GM12865 (cell line): ENCODE data around the gene LHCGR.
A peak's percentile ranks its signal among the peaks of the same experiment; 100 is the strongest.
"Not testable (repeated sequence)": the region's sequence is repeated elsewhere in the genome, so short reads cannot be mapped to it uniquely, and the experiment has no call there.

Source experiments
- DNase-seq: peaks from one replicate; pipeline ENCODE4 v3.0.0; 2010; ENCODE audit warnings: low read depth
- H3K4me3 ChIP-seq: 2 replicates; pipeline ENCODE4 v1.5.1; 2011; ENCODE audit warnings: mild to moderate bottlenecking, low read depth, low read length, control low read depth
- TF ChIP-seq, protein P1 (sequence below): IDR thresholded peaks from 2 replicates; pipeline ENCODE4 v1.5.1; 2011; ENCODE audit warnings: low read length, control low read depth, low read depth, inconsistent platforms; ENCODE audit not compliant: insufficient read depth; ENCODE audit errors: missing control alignments

Gene LHCGR

DNA sequence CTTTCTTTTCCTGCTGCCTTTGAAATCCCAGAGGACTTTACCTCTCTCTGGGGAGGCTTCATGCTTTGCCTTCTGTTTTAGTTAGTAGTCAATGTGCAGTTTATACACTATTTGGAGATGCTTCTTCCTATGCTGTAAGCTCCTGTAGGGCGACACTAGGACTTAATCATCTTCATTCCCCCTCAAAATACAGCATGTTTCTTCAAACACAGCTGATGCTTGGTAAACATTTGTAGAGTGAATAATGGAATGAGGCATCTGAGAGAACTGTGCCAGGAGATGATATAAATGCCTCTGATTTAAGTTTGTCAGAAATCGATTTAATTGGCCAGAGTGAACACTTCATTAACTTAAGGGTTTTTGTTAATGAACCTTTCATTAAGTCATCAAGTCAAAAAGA is 43.4 kb downstream of the LHCGR start:
- H3K4me3 ChIP-seq, result no peak overlapping the region
- TF ChIP-seq, protein P1, sequence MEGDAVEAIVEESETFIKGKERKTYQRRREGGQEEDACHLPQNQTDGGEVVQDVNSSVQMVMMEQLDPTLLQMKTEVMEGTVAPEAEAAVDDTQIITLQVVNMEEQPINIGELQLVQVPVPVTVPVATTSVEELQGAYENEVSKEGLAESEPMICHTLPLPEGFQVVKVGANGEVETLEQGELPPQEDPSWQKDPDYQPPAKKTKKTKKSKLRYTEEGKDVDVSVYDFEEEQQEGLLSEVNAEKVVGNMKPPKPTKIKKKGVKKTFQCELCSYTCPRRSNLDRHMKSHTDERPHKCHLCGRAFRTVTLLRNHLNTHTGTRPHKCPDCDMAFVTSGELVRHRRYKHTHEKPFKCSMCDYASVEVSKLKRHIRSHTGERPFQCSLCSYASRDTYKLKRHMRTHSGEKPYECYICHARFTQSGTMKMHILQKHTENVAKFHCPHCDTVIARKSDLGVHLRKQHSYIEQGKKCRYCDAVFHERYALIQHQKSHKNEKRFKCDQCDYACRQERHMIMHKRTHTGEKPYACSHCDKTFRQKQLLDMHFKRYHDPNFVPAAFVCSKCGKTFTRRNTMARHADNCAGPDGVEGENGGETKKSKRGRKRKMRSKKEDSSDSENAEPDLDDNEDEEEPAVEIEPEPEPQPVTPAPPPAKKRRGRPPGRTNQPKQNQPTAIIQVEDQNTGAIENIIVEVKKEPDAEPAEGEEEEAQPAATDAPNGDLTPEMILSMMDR, result no peak
- DNase-seq, result no peak

DNA sequence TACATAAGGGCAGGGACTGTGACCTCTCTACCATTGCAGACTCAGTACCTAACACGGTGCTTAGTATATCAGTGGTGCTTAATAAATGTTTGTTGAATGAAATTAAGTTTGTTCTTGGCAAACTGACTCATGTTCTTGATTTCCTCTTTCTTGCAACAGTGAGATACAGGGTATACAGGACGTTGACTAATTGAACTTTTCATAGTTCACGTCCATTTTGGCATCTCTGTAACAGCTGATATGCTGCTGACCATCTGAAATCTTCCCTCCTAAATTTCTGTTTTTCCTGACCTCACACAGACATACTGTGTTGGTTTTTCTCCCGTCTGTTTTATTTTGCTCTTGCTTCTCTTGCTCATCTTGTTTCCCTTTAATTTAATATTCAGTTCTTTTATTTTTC is 44.2 kb downstream of the LHCGR start:
- no peak for DNase-seq
- TF ChIP-seq, protein P1, result no peak
- no peak overlapping the region for H3K4me3 ChIP-seq

DNA sequence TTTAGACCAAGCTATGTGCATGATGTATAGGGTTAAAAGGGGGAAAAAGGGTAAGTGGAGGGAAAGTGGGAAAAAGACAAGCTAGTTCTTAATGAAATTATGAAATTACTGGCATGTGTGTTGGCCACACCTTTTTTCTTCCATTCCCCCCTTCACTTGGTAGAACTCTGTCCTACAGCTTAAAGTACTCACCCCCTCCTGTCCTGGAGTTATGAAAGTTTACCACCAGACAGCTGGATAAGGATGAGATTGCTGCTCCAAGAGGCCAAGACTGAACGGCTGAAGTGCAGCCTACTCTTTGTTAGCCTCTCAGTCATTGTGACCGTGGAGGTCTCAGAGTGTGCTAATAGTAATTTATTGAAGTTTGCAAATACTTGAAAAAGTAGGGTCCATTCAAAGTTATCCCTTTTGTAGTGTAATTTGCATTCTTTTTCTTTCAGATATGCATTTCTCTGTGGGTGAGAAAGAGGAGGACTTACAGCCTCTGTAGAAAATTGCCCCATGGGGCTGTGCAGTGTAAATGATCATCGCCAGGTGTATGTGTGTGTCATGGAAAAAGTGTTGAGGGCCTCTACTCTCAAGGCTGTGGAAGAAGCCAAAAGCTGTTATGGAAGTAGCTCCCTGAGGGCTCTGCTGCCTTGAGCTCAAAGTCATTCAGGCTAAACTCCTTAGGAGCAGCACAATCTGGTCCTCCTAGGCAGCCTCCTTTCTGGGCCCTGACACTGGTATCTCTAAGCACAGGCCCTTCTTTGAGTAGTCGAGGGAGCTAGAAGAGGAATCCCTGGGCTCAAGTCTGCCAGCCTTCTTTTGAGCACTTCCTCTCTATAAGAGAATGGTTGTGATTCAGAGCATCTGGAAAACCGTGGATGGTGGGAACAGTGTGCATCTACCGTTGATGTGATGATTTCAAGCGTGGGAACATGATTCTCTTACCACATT is 46.2 kb downstream of the LHCGR start:
- no peak for DNase-seq
- H3K4me3 ChIP-seq, result no peak overlapping the region
- TF ChIP-seq, protein P1, result no peak

DNA sequence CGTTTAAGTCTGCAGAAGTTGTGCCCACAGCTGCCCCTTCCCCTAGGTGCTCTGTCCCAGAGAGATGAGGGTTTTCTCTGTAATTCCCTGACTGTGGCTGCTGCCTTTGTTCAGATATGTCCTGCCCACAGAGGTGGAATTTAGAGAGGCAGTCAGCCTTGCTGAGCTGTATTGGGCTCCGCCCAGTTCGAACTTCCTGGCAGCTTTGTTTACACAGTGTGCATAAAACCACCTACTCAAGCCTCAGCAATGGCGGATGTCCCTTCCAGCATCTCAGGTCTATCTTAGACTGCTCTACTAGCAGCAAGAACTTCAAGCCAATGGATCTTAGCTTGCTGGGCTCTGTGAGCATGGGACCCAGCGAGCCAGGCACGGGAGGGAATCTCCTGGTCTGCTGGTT is 48.1 kb downstream of the LHCGR start:
- TF ChIP-seq, protein P1, result no peak
- H3K4me3 ChIP-seq, result no peak overlapping the region
- peak; percentile 15 for DNase-seq

DNA sequence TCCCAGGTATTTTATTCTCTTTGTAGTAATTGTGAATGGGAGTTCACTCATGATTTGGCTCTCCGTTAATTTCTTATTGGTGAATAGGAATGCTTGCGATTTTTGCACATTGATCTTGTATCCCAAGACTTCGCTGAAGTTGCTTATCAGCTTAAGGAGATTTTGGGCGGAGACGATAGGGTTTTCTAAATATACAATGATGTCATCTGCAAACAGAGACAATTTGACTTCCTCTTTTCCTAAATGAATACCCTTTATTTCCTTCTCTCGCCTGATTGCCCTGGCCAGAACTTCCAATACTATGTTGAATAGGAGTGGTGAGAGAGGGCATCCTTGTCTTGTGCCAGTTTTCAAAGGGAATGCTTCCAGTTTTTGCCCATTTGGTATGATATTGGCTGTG is 51.9 kb downstream of the LHCGR start:
- DNase-seq, H3K4me3 ChIP-seq: not testable (repeated sequence)

DNA sequence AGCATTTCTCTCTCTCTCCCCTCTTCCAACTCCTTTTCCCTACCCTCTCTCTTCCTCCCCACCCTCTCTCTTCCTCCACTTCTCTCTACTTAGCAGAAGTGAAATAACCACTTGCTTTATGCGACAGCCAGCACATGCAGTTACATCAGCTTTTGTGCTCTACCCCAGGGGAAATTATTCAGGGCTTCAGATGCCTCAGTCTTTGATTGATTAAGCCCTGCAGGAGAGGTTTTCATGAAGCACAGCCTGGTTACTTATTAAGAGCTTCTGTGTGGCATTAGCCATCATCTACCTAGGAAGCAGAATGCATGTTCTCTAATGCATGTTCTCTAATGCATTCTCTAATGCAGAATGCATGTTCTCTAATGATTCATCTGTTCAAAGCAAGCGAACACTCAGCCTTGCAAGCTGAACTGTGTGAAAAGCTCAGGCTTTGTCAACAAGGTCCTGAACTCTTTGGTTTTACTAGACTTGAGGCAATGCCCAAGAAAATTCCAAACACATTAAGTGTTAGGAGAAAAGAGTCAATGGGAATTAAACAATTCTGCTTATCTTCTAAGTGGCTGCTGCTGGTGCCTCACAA is 56.1 kb downstream of the LHCGR start:
- no peak overlapping the region for H3K4me3 ChIP-seq
- DNase-seq, result no peak
- TF ChIP-seq, protein P1, result no peak

DNA sequence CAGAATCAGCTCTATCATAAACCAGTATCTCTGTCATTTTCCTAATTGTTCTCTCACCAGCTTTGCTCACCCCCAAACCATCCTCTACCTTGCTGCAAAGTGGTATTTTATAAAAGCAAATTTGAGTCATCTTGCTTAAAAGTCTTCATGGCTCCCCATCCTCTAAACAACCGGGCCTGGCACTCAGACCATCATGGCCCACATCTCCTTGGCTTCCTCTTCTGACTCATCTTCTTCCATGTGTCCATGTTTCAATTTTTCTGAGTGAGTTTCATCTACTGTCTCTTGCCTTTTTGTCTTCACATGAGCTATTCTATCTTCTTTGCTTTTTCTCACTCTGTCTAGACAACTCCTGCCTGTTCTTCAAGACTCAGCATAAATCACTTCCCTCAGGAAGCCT is 58.6 kb downstream of the LHCGR start:
- TF ChIP-seq, protein P1, result no peak
- no peak overlapping the region for H3K4me3 ChIP-seq

More for the DNA sequence above, 58.6 kb downstream of the LHCGR start:
- no peak for DNase-seq
